Measurements from ENCODE around the gene FADS6.

The FADS6 gene

GRCh38 chr17:74854792-74855191 is 38.6 kb downstream of the FADS6 start:
- no peak for DNase-seq (ENCODE audit: low spot score)

- no peak for DNase-seq (ENCODE audit: low spot score)
Observed at GRCh38 chr17:74853669-74854068, 39.8 kb downstream of the FADS6 start.

GRCh38 chr17:74853048-74853397 is 40.4 kb downstream of the FADS6 start:
- no peak for DNase-seq (ENCODE audit: low spot score)

DNA sequence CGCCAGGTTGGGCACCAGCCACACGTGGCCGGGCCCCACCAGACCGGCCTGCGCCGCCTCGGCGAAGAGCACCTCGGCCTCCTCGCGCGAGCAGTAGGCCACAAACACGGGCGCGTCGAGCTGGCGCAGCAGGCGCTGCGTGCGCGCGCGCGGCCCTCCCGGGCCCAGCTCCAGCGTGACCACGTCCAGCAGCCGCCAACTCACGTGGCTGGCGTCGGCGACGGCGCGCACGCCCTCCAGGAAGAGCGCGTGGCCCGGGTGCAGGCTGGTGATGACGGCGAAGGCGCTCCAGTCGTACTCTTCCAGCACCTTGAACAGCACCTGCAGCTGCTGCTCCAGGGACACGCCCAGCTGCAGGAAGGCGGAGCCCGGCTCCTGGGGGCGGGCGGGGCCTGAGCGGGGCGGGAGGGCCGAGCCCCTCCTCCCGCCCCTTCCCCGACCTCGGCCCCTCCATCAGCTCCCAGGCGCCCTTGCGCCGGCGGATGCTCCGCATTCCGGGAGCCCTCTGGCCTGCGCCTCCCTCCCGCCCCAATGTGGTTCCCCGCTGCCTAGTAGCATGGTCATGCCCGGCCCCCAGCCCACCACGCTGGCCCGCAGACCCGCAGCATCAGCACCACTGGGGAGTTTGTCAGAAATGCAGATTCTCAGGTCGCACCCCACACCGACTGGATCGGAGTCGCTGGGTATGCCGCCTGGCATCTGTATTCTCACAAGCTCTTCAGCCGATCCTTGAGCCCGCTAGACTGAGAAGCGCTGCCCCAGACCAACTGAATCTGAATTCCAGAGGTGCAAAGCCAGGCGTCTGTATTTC is 41.0 kb downstream of the FADS6 start:
- no peak for DNase-seq (ENCODE audit: low spot score)

DNA sequence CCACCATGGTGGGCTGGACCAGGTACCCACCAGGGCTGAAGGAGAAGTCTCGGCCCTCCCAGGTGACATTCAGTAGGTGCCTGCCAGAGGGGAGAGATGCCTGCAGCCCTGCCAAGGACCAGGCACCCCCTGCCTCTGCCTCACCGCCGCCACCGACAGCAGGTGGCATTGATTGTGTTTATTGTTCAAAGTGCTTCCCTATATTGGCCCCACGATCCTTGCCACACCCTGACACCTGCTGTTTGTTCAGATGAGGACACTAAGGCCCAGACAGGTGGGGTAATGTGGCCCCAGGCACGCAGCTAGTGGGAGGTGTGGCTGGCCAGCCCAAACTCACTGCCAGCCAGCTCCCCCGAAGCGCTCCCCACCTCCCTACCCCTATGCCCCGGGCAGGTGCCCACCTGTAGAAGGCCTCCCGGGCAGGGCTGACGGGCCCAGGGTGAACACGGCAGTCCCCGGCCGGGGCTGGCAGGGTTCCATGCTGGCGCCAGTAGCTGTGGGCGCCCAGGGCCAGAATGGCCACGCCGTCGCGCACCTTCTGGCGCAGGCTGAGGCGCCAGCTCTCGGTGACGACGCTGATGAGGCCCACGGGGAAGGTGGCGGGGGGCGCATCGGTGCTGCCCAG is 41.7 kb downstream of the FADS6 start:
- no peak for DNase-seq (ENCODE audit: low spot score)

- no peak for DNase-seq (ENCODE audit: low spot score)
Observed at GRCh38 chr17:74850914-74851313, 42.5 kb downstream of the FADS6 start.

DNA sequence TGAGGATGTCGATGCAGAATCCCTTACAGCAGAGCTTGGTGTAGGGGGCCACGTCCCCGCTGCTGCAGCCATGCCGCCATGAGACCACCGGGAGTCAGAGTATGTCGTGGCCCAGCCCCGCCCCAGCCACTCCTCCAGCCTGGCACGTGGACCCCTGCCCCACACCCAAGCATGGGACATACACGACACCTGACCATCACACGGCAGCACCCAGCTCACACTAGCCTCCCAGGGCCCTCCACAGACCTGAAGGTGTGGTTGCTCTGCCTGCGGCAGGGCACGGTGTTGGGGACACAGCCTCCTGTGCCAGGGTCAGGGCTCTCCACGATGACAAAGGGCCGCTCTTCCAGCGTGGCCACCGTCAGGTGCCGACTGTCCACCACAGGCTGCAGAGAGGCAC is 43.1 kb downstream of the FADS6 start:
- DNase-seq (ENCODE audit: low spot score), result no peak

DNA sequence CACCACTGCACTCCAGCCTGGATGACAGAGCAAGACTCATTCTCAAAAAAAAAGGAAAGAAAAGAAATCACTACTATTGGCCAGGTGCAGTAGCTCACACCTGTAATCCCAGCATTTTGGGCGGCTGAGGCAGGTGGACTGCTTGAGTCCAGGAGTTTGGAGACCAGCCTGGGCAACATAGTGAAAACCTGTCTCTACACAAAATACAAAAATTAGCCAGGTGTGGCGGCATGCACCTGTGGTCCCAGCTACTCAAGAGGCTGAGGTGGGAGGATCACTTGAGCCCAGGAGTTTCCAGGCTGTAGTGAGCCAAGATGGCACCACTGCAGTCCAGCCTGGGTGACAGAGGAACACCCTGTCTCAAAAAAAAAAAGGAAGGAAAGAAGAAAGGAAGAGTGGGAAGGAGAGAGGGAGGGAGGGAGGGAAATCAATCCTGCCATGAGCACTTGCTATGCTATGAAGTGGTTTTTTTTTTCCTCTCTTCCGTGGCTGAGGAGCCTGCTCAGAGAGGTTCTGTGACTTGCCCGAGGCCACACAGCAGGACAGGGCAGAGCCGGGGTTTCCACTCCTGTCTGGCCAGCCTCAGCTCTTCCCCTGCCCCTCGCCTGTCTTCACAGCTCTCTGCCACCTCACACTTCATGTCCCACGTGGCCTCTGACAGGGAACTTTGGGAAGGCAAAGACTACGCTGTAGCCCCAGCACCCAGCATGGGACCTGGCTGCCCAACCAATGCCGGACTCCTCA is 44.6 kb downstream of the FADS6 start:
- no peak for DNase-seq (ENCODE audit: low spot score)

- DNase-seq (ENCODE audit: low spot score), result no peak
Observed at GRCh38 chr17:74846621-74847020, 46.8 kb downstream of the FADS6 start.

DNA sequence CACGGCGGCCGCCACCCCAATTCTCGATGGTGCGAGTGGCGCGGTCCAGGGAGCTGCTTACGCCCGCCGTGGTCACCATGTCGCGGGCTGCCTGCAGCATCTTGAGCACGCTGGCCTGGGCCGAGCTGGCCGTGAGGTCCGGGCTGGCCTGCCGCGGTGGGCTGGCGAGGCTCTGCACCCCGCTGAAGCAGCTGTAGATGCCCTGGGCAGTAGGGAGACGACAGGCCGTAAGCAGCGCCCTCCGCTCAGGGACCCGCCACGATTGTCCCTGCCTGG is 50.1 kb downstream of the FADS6 start:
- DNase-seq (ENCODE audit: low spot score), result no peak

GRCh38 chr17:74842599-74843351 is 50.7 kb downstream of the FADS6 start:
- no peak for DNase-seq (ENCODE audit: low spot score)

GRCh38 chr17:74842146-74842598 is 51.3 kb downstream of the FADS6 start:
- DNase-seq (ENCODE audit: low spot score), result no peak

GRCh38 chr17:74840989-74841666 is 52.3 kb downstream of the FADS6 start:
- peak; percentile 80 for DNase-seq (ENCODE audit: low spot score)

DNA sequence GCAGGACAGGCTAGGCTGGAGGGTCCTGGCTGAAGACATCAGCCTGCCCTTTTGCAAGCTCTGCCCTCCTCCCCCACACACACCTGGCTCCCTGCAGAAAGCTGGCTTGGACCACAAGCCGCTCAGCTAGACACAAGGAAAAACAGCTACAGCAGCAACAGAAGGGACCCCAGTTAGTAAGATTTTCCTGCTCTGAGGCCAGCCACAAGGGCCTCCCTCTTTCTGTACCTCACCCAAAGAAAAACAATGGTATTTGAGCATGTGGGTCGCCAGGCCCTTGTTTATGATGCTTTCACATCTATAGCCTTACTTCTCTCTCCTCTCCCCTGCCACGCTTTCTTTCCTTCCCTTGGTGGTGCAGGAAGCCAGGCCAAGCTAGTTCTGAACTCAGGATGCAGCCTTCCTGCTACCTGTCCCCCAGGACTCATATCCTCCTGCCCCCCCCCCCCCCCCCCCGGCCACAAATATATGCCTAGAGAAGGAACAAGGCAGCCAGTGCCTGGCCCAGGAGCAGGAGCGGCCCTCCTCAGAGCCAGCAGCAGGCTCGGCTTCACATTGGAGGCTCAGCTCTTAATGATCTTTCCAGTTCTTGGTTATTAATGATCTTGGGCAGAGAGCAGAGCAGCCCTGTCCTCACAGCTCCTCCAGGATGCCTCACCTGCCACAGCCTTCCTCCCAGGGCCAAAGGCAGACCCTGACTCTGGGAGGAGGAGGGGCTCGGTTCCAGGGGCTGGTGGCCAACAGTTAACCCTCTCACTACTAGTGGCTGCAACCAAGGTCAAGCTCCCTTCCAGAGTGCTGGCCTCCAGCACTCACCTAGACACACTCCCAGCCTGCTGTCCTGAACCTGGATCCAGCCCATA is 53.2 kb downstream of the FADS6 start:
- DNase-seq (ENCODE audit: low spot score), result no peak

DNA sequence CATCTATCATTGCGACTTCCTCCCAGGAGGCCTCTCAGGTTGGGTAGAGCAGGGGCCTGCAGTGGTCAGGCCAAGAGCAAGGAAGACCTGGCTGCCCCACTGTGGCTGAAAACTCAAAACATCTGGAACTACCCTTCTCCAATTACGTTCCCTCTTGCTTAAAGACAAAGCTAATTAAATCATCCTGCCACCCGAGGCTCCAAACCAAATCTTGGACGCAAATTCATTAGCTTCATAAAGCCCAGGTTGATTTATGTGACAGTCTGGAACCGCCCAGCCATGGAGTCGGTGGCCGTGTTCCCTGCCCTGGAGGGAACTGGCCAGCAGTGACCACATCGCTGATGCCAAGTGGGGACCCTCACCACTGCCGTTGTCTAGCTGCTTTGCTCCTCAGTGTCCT is 55.2 kb downstream of the FADS6 start:
- no peak for DNase-seq (ENCODE audit: low spot score)

- no peak for DNase-seq (ENCODE audit: low spot score)
Observed at GRCh38 chr17:74836691-74837467, 56.6 kb downstream of the FADS6 start.

- DNase-seq (ENCODE audit: low spot score), result no peak
Observed at GRCh38 chr17:74836191-74836590, 57.2 kb downstream of the FADS6 start.

- DNase-seq (ENCODE audit: low spot score), result no peak
Observed at GRCh38 chr17:74833501-74834377, 59.7 kb downstream of the FADS6 start.

- DNase-seq (ENCODE audit: low spot score), result no peak
Observed at GRCh38 chr17:74832421-74832820, 61.0 kb downstream of the FADS6 start.

Measured in left forelimb (tissue), 1 donor.